GOT3 (cell line): Measurements from ENCODE around the gene C17orf113.
"Not testable (repeated sequence)": the region's sequence is repeated elsewhere in the genome, so short reads cannot be mapped to it uniquely, and the experiment has no call there.

Experiments used
- DNase-seq: peaks from one replicate; lab custom pipeline; 2025; ENCODE audit warnings: mixed read lengths; lab: John Stamatoyannopoulos, UW

Gene C17orf113

GRCh38 chr17:42016411-42016831 is 34.0 kb downstream of the C17orf113 start:
- DNase-seq = no peak

GRCh38 chr17:42013740-42014139 is 36.7 kb downstream of the C17orf113 start:
- not testable (repeated sequence) for DNase-seq

GRCh38 chr17:42012363-42012762 is 38.0 kb downstream of the C17orf113 start:
- not testable (repeated sequence) for DNase-seq

- no peak for DNase-seq
These were observed 39.4 kb downstream of the C17orf113 start for GRCh38 chr17:42010898-42011516.

- not testable (repeated sequence) for DNase-seq
These were observed 40.1 kb downstream of the C17orf113 start for GRCh38 chr17:42010266-42010680.

- no peak for DNase-seq
These were observed 41.2 kb downstream of the C17orf113 start for GRCh38 chr17:42009170-42009569.

GRCh38 chr17:42005166-42005565 is 45.2 kb downstream of the C17orf113 start:
- DNase-seq = no peak

- DNase-seq = no peak
These were observed 47.6 kb downstream of the C17orf113 start for GRCh38 chr17:42002792-42003301.

- no peak for DNase-seq
These were observed 48.1 kb downstream of the C17orf113 start for GRCh38 chr17:42002175-42002791.

- no peak for DNase-seq
These were observed 48.7 kb downstream of the C17orf113 start for GRCh38 chr17:42001729-42002128.

GRCh38 chr17:42000413-42001133 is 49.8 kb downstream of the C17orf113 start:
- DNase-seq = no peak

- DNase-seq = no peak
These were observed 51.9 kb downstream of the C17orf113 start for GRCh38 chr17:41998497-41998896.

GRCh38 chr17:41996855-41997164 is 53.6 kb downstream of the C17orf113 start:
- DNase-seq = no peak

- DNase-seq = no peak
These were observed 57.8 kb downstream of the C17orf113 start for GRCh38 chr17:41992576-41992975.

- no peak for DNase-seq
These were observed 60.5 kb downstream of the C17orf113 start for GRCh38 chr17:41989702-41990419.

- DNase-seq = no peak
These were observed 62.0 kb downstream of the C17orf113 start for GRCh38 chr17:41988418-41988817.
